ENCODE data around the gene FAM200A.

DNA sequence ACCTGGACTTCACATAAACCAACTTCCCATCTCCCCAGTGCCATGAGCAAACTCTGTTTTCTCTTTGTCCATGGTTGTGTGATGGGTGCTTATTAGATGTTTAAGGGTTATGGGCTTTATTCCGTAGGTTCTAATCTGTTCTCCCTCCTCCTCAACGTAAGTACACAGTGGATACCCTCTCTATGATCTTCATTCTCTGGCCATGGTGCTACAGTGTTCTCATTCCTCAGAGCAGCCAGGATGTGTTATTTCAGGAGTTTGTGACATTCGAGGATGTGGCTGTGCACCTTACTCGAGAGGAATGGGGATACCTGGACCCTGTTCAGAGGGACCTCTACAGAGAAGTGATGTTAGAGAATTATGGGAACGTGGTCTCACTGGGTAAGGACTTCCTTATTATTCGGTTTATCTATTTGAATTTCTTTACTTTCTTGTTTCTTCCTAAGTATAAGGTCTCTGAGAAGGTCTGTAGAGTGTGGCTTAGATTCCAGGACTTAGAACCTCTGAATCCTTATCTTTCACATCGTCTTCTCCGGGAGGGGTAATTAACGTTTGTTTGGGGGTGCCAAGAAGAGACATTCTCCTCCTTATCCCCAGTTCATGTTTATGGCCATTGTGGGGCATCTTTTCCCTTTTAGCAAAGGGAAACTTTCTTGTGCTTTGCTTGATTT is 10.3 kb upstream of the FAM200A start:
- TF ChIP-seq TBP (CRISPR knock-in tag; IDR thresholded peaks at IDR 0.05) (no peak), ETV6 (CRISPR knock-in tag; conservative IDR thresholded peaks at IDR 0.05) (no peak), KDM3A (CRISPR knock-in tag; IDR thresholded peaks at IDR 0.05; ENCODE audit: low read depth) (no peak), POLR2AphosphoS5 (IDR thresholded peaks at IDR 0.05; ENCODE audit: low read depth, low read length) (no peak), HDAC2 (CRISPR knock-in tag; IDR thresholded peaks at IDR 0.05) (no peak), ZNF263 (CRISPR knock-in tag; IDR thresholded peaks at IDR 0.05) (no peak), CREM (IDR thresholded peaks at IDR 0.05) (no peak), CREM (CRISPR knock-in tag; IDR thresholded peaks at IDR 0.05) (no peak), SALL1 (CRISPR knock-in tag; IDR thresholded peaks at IDR 0.05) (no peak)
- TF ChIP-seq, protein P1, sequence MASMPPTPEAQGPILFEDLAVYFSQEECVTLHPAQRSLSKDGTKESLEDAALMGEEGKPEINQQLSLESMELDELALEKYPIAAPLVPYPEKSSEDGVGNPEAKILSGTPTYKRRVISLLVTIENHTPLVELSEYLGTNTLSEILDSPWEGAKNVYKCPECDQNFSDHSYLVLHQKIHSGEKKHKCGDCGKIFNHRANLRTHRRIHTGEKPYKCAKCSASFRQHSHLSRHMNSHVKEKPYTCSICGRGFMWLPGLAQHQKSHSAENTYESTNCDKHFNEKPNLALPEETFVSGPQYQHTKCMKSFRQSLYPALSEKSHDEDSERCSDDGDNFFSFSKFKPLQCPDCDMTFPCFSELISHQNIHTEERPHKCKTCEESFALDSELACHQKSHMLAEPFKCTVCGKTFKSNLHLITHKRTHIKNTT (CRISPR knock-in tag; IDR thresholded peaks at IDR 0.05), result no peak
- TF ChIP-seq, protein P2, sequence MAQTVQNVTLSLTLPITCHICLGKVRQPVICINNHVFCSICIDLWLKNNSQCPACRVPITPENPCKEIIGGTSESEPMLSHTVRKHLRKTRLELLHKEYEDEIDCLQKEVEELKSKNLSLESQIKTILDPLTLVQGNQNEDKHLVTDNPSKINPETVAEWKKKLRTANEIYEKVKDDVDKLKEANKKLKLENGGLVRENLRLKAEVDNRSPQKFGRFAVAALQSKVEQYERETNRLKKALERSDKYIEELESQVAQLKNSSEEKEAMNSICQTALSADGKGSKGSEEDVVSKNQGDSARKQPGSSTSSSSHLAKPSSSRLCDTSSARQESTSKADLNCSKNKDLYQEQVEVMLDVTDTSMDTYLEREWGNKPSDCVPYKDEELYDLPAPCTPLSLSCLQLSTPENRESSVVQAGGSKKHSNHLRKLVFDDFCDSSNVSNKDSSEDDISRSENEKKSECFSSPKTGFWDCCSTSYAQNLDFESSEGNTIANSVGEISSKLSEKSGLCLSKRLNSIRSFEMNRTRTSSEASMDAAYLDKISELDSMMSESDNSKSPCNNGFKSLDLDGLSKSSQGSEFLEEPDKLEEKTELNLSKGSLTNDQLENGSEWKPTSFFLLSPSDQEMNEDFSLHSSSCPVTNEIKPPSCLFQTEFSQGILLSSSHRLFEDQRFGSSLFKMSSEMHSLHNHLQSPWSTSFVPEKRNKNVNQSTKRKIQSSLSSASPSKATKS (CRISPR knock-in tag; IDR thresholded peaks at IDR 0.05), result no peak

All from HepG2 (cell line).